Measurements from ENCODE around the gene ZNF280B. TPM values are rescaled to one million over a fixed set of nuclear protein-coding genes. Genes with fewer than 3 reads are reported as not detected.

ZNF280B gene
- total RNA-seq, 1 experiment from 2014 or later = 5.9 TPM

GRCh38 chr22:22520020-22520656, 11.6 kb upstream of the ZNF280B start, which contains the start of gene ZNF280A:
Gene ZNF280A, minus strand, starts transcription at chr22:22520270. Its CDS starts 4,640 bp downstream, at chr22:22515630.
- Mint-ChIP-seq H3K4me1 (peaks cover 14% of the 10 kb centered on the region), H3K9me3 (peaks cover 15% of the 10 kb centered on the region), H3K27ac (no peak within 1 kb of the TSS), H3K27me3 (ENCODE audit: low read depth) (peaks cover 91% of the 10 kb centered on the region), H3K4me3 (no peak within 1 kb of the TSS; the same call in 1 of the 2 replicates), H3K36me3 (no peaks in the 10 kb centered on the region)
- TF ChIP-seq NR3C1 (CRISPR knock-in tag; conservative IDR thresholded peaks at IDR 0.05; ENCODE audit: low read depth) = no peak
- TF ChIP-seq NFYB (CRISPR knock-in tag; conservative IDR thresholded peaks at IDR 0.05; ENCODE audit: low read depth) = peak; percentile 57
- peak; percentile 62 for TF ChIP-seq GABPB1 (CRISPR knock-in tag; IDR thresholded peaks at IDR 0.05)
- no peak for TF ChIP-seq ZNF416 (CRISPR knock-in tag; IDR thresholded peaks at IDR 0.05)
- TF ChIP-seq NFATC4 (CRISPR knock-in tag; IDR thresholded peaks at IDR 0.05) = no peak
- TF ChIP-seq TEAD1 (CRISPR knock-in tag; IDR thresholded peaks at IDR 0.05) = no peak
- TF ChIP-seq, protein P1, sequence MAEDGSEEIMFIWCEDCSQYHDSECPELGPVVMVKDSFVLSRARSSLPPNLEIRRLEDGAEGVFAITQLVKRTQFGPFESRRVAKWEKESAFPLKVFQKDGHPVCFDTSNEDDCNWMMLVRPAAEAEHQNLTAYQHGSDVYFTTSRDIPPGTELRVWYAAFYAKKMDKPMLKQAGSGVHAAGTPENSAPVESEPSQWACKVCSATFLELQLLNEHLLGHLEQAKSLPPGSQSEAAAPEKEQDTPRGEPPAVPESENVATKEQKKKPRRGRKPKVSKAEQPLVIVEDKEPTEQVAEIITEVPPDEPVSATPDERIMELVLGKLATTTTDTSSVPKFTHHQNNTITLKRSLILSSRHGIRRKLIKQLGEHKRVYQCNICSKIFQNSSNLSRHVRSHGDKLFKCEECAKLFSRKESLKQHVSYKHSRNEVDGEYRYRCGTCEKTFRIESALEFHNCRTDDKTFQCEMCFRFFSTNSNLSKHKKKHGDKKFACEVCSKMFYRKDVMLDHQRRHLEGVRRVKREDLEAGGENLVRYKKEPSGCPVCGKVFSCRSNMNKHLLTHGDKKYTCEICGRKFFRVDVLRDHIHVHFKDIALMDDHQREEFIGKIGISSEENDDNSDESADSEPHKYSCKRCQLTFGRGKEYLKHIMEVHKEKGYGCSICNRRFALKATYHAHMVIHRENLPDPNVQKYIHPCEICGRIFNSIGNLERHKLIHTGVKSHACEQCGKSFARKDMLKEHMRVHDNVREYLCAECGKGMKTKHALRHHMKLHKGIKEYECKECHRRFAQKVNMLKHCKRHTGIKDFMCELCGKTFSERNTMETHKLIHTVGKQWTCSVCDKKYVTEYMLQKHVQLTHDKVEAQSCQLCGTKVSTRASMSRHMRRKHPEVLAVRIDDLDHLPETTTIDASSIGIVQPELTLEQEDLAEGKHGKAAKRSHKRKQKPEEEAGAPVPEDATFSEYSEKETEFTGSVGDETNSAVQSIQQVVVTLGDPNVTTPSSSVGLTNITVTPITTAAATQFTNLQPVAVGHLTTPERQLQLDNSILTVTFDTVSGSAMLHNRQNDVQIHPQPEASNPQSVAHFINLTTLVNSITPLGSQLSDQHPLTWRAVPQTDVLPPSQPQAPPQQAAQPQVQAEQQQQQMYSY (CRISPR knock-in tag; IDR thresholded peaks at IDR 0.05) = no peak
- TF ChIP-seq ZNF121 (CRISPR knock-in tag; IDR thresholded peaks at IDR 0.05) = no peak
- no peak for TF ChIP-seq ELF4 (CRISPR knock-in tag; IDR thresholded peaks at IDR 0.05; ENCODE audit: low read depth)
- ChIA-PET POLR2A (interaction anchor here (1.5 kb wide), 1 partner anchor 11 kb away, joined by 5 read pairs; the partner anchor contains the start of gene ZNF280B), CTCF (interaction anchor here (0.8 to 2.7 kb wide), 9 partner anchors 9 to 319 kb away, joined by 3 to 10 read pairs (median 6); partner anchors contain the start of genes PRAME and ZNF280B)
- peak; percentile 64 for ATAC-seq
- DNase-seq (ENCODE audit: low spot score) = no peak

DNA sequence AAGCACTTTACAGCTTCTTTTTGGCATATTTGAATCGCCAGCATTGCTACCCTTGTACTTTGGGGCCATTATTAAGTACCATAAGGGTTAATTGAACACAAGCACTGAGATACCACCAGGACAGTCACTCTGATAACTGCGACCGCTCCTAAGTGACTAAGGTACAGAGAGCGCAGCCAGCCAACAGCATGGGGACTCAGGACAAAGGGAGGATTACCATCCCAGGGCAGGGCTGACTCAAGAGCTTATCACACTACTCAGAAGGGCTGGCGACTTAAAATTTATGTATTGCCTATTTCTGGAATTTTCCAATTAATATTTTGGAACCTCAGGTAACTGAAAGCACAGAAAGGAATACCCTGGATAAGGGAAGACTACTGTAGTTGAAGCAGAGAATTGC, 11.0 kb upstream of the ZNF280B start:
- no peak for DNase-seq (ENCODE audit: low spot score)
- POLR2A ChIA-PET = interaction anchor here (1.5 kb wide), 1 partner anchor 11 kb away, joined by 5 read pairs; the partner anchor contains the start of gene ZNF280B

DNA sequence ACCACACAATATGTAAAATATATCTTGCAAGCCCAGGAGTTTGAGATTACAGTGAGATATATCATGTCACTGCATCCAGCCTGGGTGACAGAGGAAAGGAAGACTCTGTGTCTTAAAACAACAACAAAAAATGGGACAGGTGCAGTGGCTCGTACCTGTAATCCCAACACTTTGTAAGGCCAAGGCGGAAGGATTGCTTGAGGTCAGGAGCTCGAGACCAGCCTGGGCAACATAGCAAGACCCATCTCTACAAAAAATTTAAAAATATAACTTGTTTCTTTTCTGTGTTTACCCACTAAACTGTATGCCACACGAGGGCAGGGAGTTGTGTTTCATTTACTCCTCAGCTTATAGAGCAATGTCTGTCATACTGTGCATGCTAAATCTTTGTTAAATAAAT, 8.4 kb upstream of the ZNF280B start:
- no peak overlapping the region for H3K27ac Mint-ChIP-seq
- H3K27me3 Mint-ChIP-seq (ENCODE audit: low read depth) = peaks cover 93% of the 10 kb centered on the region
- DNase-seq (ENCODE audit: low spot score) (no peak), ATAC-seq (no peak)
- H3K4me3 Mint-ChIP-seq = no peak overlapping the region
- no peaks in the 10 kb centered on the region for H3K36me3 Mint-ChIP-seq
- ChIA-PET CTCF (interaction anchor here (0.9 to 1.6 kb wide), 2 partner anchors 8 to 94 kb away, joined by 3 to 4 read pairs; partner anchors contain the start of gene ZNF280B), POLR2A (interaction anchor here (0.5 kb wide), 1 partner anchor 9 kb away, joined by 3 read pairs; no protein-coding TSS in a partner anchor)
- peaks cover 14% of the 10 kb centered on the region for H3K4me1 Mint-ChIP-seq
- peaks cover 10% of the 10 kb centered on the region for H3K9me3 Mint-ChIP-seq
- TF ChIP-seq, protein P2, sequence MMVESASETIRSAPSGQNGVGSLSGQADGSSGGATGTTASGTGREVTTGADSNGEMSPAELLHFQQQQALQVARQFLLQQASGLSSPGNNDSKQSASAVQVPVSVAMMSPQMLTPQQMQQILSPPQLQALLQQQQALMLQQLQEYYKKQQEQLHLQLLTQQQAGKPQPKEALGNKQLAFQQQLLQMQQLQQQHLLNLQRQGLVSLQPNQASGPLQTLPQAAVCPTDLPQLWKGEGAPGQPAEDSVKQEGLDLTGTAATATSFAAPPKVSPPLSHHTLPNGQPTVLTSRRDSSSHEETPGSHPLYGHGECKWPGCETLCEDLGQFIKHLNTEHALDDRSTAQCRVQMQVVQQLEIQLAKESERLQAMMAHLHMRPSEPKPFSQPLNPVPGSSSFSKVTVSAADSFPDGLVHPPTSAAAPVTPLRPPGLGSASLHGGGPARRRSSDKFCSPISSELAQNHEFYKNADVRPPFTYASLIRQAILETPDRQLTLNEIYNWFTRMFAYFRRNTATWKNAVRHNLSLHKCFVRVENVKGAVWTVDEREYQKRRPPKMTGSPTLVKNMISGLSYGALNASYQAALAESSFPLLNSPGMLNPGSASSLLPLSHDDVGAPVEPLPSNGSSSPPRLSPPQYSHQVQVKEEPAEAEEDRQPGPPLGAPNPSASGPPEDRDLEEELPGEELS (CRISPR knock-in tag; IDR thresholded peaks at IDR 0.05) = no peak
- TF ChIP-seq, protein P3, sequence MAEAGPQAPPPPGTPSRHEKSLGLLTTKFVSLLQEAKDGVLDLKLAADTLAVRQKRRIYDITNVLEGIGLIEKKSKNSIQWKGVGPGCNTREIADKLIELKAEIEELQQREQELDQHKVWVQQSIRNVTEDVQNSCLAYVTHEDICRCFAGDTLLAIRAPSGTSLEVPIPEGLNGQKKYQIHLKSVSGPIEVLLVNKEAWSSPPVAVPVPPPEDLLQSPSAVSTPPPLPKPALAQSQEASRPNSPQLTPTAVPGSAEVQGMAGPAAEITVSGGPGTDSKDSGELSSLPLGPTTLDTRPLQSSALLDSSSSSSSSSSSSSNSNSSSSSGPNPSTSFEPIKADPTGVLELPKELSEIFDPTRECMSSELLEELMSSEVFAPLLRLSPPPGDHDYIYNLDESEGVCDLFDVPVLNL (CRISPR knock-in tag; IDR thresholded peaks at IDR 0.05; ENCODE audit: borderline replicate concordance, low read depth) = no peak
- no peak for TF ChIP-seq ZNF423 (CRISPR knock-in tag; IDR thresholded peaks at IDR 0.05)
- TF ChIP-seq, protein P4, sequence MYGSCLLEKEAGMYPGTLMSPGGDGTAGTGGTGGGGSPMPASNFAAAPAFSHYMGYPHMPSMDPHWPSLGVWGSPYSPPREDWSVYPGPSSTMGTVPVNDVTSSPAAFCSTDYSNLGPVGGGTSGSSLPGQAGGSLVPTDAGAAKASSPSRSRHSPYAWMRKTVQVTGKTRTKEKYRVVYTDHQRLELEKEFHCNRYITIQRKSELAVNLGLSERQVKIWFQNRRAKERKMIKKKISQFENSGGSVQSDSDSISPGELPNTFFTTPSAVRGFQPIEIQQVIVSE (CRISPR knock-in tag; IDR thresholded peaks at IDR 0.05; ENCODE audit: borderline replicate concordance) = no peak

More for the DNA sequence above, 11.0 kb upstream of the ZNF280B start:
- ATAC-seq = no peak
- Mint-ChIP-seq H3K27me3 (ENCODE audit: low read depth) (peaks cover 91% of the 10 kb centered on the region), H3K36me3 (no peaks in the 10 kb centered on the region), H3K9me3 (peaks cover 15% of the 10 kb centered on the region), H3K4me3 (no peak overlapping the region), H3K4me1 (peaks cover 14% of the 10 kb centered on the region), H3K27ac (no peak overlapping the region)
- CTCF ChIA-PET = interaction anchor here (1.0 to 2.7 kb wide), 8 partner anchors 9 to 147 kb away, joined by 3 to 10 read pairs (median 7); partner anchors contain the start of genes PRAME and ZNF280B
- TF ChIP-seq NFE2L1 (CRISPR knock-in tag; IDR thresholded peaks at IDR 0.05) (no peak), RORB (CRISPR knock-in tag; IDR thresholded peaks at IDR 0.05) (no peak), MXD4 (CRISPR knock-in tag; IDR thresholded peaks at IDR 0.05; ENCODE audit: borderline replicate concordance) (no peak), RELA (CRISPR knock-in tag; IDR thresholded peaks at IDR 0.05; ENCODE audit: borderline replicate concordance) (no peak), CBFB (CRISPR knock-in tag; IDR thresholded peaks at IDR 0.05; ENCODE audit: low read depth) (no peak), KAT7 (CRISPR knock-in tag; IDR thresholded peaks at IDR 0.05; ENCODE audit: borderline replicate concordance) (no peak), ZMAT4 (CRISPR knock-in tag; IDR thresholded peaks at IDR 0.05) (no peak), ESRRA (CRISPR knock-in tag; IDR thresholded peaks at IDR 0.05; ENCODE audit: borderline replicate concordance) (no peak), E2F1 (CRISPR knock-in tag; IDR thresholded peaks at IDR 0.05) (no peak)

All from WTC11 (cell line).